ENCODE results near the gene LIF.
"Not testable (repeated sequence)": the region's sequence is repeated elsewhere in the genome, so short reads cannot be mapped to it uniquely, and the experiment has no call there.

The LIF gene

DNA sequence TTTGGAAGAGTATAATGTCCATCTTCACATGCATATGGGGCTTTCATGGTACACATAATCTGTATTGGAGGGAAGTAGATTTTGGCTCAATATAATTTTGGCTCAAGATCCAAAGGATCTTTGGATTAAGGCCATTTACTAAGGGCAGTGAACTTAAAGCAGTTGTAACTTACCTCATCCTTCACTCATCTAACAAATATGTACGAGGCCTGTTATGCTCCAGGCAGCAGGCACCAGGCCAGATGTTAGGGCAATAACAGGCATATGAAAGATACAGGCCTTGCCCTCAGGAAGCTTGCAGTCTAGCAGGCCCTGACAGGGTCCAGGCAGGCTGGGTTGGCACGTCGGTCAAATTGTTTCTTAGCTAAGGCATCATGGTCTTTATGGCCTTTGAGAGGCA, 44.6 kb downstream of the LIF start:
- peak overlapping the region; percentile 70 for H3K27ac ChIP-seq
- ChIA-PET POLR2A (ENCODE audit: low non-redundant PET) (no interaction called here), CTCF (no interaction called here)
- TF ChIP-seq, protein P1, sequence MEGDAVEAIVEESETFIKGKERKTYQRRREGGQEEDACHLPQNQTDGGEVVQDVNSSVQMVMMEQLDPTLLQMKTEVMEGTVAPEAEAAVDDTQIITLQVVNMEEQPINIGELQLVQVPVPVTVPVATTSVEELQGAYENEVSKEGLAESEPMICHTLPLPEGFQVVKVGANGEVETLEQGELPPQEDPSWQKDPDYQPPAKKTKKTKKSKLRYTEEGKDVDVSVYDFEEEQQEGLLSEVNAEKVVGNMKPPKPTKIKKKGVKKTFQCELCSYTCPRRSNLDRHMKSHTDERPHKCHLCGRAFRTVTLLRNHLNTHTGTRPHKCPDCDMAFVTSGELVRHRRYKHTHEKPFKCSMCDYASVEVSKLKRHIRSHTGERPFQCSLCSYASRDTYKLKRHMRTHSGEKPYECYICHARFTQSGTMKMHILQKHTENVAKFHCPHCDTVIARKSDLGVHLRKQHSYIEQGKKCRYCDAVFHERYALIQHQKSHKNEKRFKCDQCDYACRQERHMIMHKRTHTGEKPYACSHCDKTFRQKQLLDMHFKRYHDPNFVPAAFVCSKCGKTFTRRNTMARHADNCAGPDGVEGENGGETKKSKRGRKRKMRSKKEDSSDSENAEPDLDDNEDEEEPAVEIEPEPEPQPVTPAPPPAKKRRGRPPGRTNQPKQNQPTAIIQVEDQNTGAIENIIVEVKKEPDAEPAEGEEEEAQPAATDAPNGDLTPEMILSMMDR (conservative IDR thresholded peaks at IDR 0.05; ENCODE audit: low read depth): no peak
- no peak for DNase-seq (ENCODE audit: low spot score)

DNA sequence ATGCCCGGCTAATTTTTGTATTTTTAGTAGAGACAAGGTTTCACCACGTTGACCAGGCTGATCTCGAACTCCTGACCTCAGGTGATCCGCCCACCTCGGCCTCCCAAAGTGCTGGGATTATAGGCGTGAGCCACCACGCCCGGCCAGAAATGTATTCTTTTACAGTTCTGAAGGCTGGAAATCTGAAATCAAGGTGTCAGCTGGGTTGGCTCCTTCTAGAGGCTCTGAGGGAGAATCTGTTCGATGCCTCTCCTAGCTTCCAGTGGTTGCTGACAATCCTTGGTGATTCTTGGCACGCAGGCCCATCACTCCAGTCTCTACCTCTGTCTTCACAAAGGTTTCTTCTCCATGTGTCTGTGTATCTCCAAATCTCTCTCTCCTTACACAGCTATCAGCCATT, 45.7 kb downstream of the LIF start:
- DNase-seq (ENCODE audit: low spot score); H3K27ac ChIP-seq; CTCF ChIA-PET; POLR2A ChIA-PET (ENCODE audit: low non-redundant PET): not testable (repeated sequence)

DNA sequence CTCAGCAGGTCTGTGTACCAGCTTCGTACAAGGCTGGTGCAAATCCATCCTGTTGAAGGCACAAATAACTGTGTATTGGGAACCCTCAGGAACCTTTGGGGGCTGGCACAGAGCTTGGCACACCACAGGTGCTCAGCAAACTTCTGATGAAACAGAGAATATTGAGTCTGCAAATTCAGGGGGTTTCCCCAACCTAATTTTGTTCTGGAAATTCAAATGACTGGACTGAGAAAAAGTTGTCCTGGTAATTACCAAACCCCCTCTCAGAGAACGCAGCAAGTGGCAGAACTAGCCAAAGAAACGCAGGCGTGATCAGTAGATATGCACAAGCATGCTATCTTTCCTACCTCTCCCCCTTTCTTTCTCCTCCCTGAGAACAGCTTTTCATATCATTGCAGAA, 47.6 kb downstream of the LIF start:
- peak overlapping the region; percentile 62; the same call in 1 of the 2 replicates for H3K27ac ChIP-seq
- CTCF ChIA-PET: no interaction called here
- POLR2A ChIA-PET (ENCODE audit: low non-redundant PET): no interaction called here
- DNase-seq (ENCODE audit: low spot score): no peak
- TF ChIP-seq, protein P1 (conservative IDR thresholded peaks at IDR 0.05; ENCODE audit: low read depth): no peak

DNA sequence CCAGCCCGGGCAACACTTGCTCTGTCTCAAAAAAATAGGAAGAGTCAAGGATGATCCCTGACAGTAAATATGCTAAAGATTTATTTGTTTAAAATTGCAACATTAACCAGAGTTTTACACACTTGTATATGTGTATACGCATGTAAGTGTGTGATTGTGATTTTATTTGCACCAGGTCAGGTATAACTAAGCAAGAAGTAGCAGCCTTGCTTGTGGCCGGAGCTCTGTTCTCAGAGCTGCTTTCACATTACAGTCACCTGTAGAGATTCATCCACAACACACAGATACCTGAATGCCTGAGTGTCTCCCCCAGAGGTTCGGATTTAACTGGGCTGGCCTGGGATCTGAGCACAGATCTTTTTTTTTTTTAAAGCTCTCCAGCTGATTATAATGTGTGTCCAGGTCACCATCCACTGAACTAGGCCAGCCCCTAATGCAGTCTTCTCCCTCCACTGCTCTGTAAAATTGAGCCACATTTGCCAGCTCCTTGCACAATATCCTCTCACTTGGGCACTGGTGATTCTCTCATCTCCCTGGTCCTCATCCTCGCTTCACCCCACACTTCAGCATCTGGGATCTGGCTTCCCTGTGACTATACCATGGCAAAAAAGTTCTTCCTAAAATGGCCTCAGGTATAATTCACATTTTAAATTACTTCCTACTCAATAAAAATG, 48.3 kb downstream of the LIF start:
- TF ChIP-seq, protein P1 (conservative IDR thresholded peaks at IDR 0.05; ENCODE audit: low read depth): no peak
- POLR2A ChIA-PET (ENCODE audit: low non-redundant PET): no interaction called here
- DNase-seq (ENCODE audit: low spot score): no peak
- H3K27ac ChIP-seq: peak overlapping the region; percentile 62
- CTCF ChIA-PET: no interaction called here

DNA sequence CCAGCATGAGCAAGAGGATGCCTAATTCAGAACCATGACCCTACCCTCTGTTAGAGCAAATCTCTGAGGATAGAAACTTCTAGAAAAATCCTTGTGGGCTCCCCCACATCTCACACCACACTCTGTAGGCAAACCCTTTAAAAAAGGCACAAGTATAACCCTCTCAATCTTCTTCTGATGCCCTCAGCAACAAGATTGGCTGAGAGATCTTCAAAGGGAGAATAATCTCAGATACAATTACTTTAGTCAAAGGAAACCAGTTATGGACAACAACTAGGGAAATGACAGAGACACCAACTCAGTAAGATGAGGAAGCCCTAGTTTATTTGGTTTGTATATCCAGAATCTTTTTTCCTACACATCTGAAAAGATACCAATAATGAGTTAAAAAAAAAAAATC, 49.2 kb downstream of the LIF start:
- DNase-seq (ENCODE audit: low spot score): no peak
- TF ChIP-seq, protein P1 (conservative IDR thresholded peaks at IDR 0.05; ENCODE audit: low read depth): no peak
- ChIA-PET CTCF (no interaction called here), POLR2A (ENCODE audit: low non-redundant PET) (no interaction called here)
- peak overlapping the region; percentile 98; the same call in 1 of the 2 replicates for H3K27ac ChIP-seq

DNA sequence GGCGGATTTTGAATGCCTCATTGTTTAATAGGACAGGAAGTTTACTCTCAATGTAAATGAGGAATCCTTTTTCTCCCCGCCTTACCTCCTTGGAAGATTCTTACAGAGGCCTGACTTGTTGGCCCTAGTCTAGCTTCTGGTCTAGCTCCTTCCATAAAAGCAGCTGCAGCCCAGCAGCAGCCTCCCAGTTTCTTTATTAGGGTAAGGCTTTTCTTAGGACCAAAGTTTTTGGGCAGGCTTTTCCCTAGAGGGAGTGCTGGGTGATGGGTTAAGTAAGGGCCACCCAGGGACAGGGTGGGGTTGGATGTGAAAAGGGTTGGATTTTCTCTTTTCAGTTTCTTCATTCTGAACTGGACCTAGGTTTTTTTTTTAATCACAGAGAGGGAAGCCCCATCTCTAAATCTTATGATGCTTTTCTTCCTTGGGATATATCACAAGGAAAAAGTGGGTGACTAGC, 49.7 kb downstream of the LIF start:
- DNase-seq (ENCODE audit: low spot score): no peak
- peak overlapping the region; percentile 98 for H3K27ac ChIP-seq
- TF ChIP-seq, protein P1 (conservative IDR thresholded peaks at IDR 0.05; ENCODE audit: low read depth): no peak
- POLR2A ChIA-PET (ENCODE audit: low non-redundant PET): no interaction called here
- CTCF ChIA-PET: no interaction called here

DNA sequence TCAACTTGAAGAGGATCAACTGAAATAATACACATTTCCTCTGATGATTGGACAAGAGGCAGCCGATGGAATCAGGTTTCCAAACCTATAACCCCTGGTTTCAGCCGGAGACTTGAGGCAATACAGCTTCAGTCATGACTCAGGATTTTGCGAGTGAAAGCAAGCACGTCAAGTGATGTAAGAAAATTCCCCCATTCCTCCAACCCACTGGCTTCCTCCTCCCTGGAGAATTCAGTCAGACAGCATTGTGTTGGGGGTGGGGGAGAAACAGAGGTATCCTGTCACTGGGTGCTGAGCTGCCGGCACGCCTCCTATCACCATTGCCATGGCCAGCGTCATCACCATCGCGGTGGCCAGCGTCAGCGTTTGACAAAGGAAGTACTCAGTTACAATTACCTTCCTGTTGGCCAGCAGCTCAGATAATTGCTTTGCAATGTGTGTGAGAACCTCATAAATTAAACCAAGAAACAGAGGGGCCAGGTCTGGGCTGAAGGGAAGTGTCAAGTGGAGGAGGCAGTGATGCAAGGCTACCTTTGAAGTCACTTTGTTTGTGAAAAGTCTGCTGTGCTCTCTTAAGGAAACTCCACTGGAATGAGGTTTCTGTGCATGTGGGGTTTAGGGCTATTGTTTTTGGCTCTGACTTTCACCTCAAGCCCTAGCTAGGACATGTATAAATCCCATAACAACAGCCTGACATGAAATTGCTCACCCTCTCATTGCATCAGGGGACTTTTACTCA, 50.2 kb downstream of the LIF start:
- POLR2A ChIA-PET (ENCODE audit: low non-redundant PET): no interaction called here
- CTCF ChIA-PET: interaction anchor here (0.6 kb wide), 1 partner anchor 59 kb away, joined by 3 read pairs; no protein-coding TSS in a partner anchor
- H3K27ac ChIP-seq: peak overlapping the region; percentile 98
- TF ChIP-seq, protein P1 (conservative IDR thresholded peaks at IDR 0.05; ENCODE audit: low read depth): no peak
- DNase-seq (ENCODE audit: low spot score): peak; percentile 93
